Astrocyte (in vitro differentiated cells and primary cell): ENCODE measurements around the gene DRD1. TPM values are rescaled to one million over a fixed set of nuclear protein-coding genes. Genes with fewer than 3 reads are reported as not detected.

ENCODE experiments used
- DNase-seq: peaks from one replicate; pipeline ENCODE4 v3.0.0-alpha.2; 2010; ENCODE audit warnings: low read depth
- FAIRE-seq: peaks from 2 replicates; lab custom pipeline; 2011; peaks lifted over from hg19 to GRCh38; lab: Jason Lieb, UNC
- H2AFZ ChIP-seq: 2 replicates; pipeline ENCODE4 v1.6.0; 2012; ENCODE audit warnings: low read depth, low read length, inconsistent platforms
- H3K27ac ChIP-seq: 2 replicates; pipeline ENCODE4 v1.5.1; 2011; ENCODE audit warnings: low read depth, low read length, inconsistent platforms
- H3K27me3 ChIP-seq: 2 replicates; pipeline ENCODE4 v1.6.0; 2011; ENCODE audit warnings: low read length, inconsistent platforms; ENCODE audit not compliant: insufficient read depth
- H3K36me3 ChIP-seq: 2 replicates; pipeline ENCODE4 v1.5.1; 2011; ENCODE audit warnings: low read length, inconsistent platforms; ENCODE audit not compliant: insufficient read depth
- H3K4me1 ChIP-seq: 2 replicates; pipeline ENCODE4 v1.5.1; 2011; ENCODE audit warnings: low read length, inconsistent platforms; ENCODE audit not compliant: insufficient read depth
- H3K4me2 ChIP-seq: 2 replicates; pipeline ENCODE4 v1.6.0; 2012; ENCODE audit warnings: low read length, inconsistent platforms
- H3K4me3 ChIP-seq: 2 replicates; pipeline ENCODE4 v1.5.1; 2011; ENCODE audit warnings: low read depth, mild to moderate bottlenecking, low read length, inconsistent platforms; ENCODE audit not compliant: insufficient read depth
- H3K79me2 ChIP-seq: 2 replicates; pipeline ENCODE4 v1.6.0; 2012; ENCODE audit warnings: mild to moderate bottlenecking, low read length, inconsistent platforms; ENCODE audit not compliant: insufficient read depth
- H3K9ac ChIP-seq: 2 replicates; pipeline ENCODE4 v1.6.0; 2012; ENCODE audit warnings: mild to moderate bottlenecking, low read length, inconsistent platforms
- H3K9me3 ChIP-seq: 2 replicates; pipeline ENCODE4 v1.5.1; 2012; ENCODE audit warnings: low read depth, mild to moderate bottlenecking, low read length, inconsistent platforms; ENCODE audit not compliant: insufficient read depth
- H4K20me1 ChIP-seq: 2 replicates; pipeline ENCODE4 v1.6.0; 2012; ENCODE audit warnings: low read length, inconsistent platforms; ENCODE audit not compliant: insufficient read depth
- H3K27ac Mint-ChIP-seq: one replicate; pipeline ENCODE4 v1.8.0; 2021; ENCODE audit warnings: mild to moderate bottlenecking, mixed read lengths; ENCODE audit not compliant: unreplicated experiment
- H3K27me3 Mint-ChIP-seq: one replicate; pipeline ENCODE4 v1.8.0; 2021; ENCODE audit warnings: low read depth, mixed read lengths; ENCODE audit not compliant: unreplicated experiment
- H3K36me3 Mint-ChIP-seq: one replicate; pipeline ENCODE4 v1.8.0; 2021; ENCODE audit warnings: low read depth, mixed read lengths; ENCODE audit not compliant: unreplicated experiment
- H3K4me1 Mint-ChIP-seq: one replicate; pipeline ENCODE4 v1.8.0; 2021; ENCODE audit warnings: low read depth, mixed read lengths; ENCODE audit not compliant: unreplicated experiment
- H3K4me3 Mint-ChIP-seq: one replicate; pipeline ENCODE4 v1.8.0; 2021; ENCODE audit warnings: mild to moderate bottlenecking, moderate library complexity, mixed read lengths; ENCODE audit not compliant: unreplicated experiment
- H3K9me3 Mint-ChIP-seq: one replicate; pipeline ENCODE4 v1.8.0; 2021; ENCODE audit warnings: mild to moderate bottlenecking, mixed read lengths; ENCODE audit not compliant: unreplicated experiment
- EZH2 ChIP-seq: IDR thresholded peaks from 2 replicates; pipeline ENCODE4 v1.6.1; 2012; ENCODE audit warnings: mild to moderate bottlenecking, low read length, inconsistent platforms; ENCODE audit not compliant: insufficient read depth
- total RNA-seq: library from RNA; stranded (reverse); gene quantifications from 2 replicates; pipeline ENCODE4 v1.2.1, GENCODE V29; 2021
- TF ChIP-seq, protein P1 (sequence below): IDR thresholded peaks from 2 replicates; pipeline ENCODE4 v1.5.1; 2011; ENCODE audit warnings: low read depth, mild to moderate bottlenecking, inconsistent platforms, low read length, moderate library complexity; ENCODE audit not compliant: insufficient read depth

The DRD1 gene
- total RNA-seq, 1 donor from 2014 or later, result 0.23 TPM

DNA sequence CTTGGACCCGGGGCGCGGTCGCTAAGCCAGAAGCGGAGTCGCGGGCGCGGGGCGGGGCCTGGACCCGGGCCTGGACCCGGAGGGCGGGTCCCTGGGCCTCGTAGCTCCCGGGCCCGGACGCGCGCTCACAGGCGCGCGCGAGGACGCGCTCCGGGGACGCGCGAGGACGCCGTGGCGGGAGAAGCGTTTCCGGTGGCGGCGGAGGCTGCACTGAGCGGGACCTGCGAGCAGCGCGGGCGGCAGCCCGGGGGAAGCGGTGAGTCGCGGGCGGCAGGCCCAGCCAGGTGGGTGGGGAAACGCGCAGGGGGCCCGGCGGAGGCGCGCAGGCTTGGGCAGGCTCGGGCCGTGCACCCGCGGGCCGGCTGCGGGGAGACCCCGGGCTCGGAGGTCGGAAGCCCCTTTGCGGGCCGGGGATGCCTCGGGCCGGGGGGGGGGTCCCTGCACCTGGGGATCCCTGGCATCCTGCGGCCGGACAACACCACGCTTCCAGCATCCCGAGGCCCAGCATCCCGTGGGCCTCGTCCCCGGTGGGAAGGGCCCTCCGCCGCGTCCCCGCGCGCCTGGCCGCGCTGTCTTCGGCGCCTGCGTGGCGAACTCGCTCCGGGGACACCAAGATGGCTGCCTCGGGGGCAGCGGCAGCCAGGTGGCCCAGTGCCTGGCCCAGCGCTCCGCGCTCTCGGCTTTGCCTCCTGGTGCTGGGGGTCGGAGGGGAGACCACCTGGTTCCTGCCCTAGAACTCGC, 34.6 kb upstream of the DRD1 start, which contains the start of gene SFXN1:
Gene SFXN1 (plus strand): TSS at position 177 of the 741 bp plus-strand sequence. CDS start 13,544 bp downstream, outside the sequence.
- peak; percentile 53 for DNase-seq
- no peak for TF ChIP-seq EZH2
- TF ChIP-seq, protein P1, sequence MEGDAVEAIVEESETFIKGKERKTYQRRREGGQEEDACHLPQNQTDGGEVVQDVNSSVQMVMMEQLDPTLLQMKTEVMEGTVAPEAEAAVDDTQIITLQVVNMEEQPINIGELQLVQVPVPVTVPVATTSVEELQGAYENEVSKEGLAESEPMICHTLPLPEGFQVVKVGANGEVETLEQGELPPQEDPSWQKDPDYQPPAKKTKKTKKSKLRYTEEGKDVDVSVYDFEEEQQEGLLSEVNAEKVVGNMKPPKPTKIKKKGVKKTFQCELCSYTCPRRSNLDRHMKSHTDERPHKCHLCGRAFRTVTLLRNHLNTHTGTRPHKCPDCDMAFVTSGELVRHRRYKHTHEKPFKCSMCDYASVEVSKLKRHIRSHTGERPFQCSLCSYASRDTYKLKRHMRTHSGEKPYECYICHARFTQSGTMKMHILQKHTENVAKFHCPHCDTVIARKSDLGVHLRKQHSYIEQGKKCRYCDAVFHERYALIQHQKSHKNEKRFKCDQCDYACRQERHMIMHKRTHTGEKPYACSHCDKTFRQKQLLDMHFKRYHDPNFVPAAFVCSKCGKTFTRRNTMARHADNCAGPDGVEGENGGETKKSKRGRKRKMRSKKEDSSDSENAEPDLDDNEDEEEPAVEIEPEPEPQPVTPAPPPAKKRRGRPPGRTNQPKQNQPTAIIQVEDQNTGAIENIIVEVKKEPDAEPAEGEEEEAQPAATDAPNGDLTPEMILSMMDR, result no peak
- no peak for FAIRE-seq

DNA sequence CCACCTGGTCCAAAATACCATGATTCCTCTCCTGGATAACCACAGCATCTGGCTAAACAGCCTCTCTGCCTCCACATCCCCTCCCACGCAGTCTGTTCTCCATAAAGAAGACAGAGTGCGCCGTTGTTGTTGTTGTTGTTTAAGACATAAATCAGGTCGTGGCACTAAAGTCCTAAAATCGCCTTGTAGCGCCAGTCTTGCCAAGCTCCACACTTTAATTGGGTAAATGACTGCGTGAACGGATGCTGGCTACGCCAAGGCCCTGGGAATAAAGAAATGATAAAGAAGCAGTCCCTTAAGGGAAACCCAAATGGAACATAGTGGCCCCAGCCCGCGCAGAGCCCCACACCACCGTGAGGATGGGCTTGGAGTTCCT, 34.0 kb upstream of the DRD1 start:
- FAIRE-seq (no peak), DNase-seq (no peak)
- peaks cover 5% of the 10 kb centered on the region for H3K27me3 ChIP-seq
- H3K4me2 ChIP-seq, result peak overlapping the region; percentile 91
- no peaks in the 10 kb centered on the region for H3K4me1 ChIP-seq
- H3K79me2 ChIP-seq, result peaks cover 43% of the 10 kb centered on the region
- peak overlapping the region; percentile 84 for H3K4me3 ChIP-seq
- peaks cover 25% of the 10 kb centered on the region for H4K20me1 ChIP-seq
- Mint-ChIP-seq H3K27me3 (no peaks in the 10 kb centered on the region), H3K36me3 (peaks cover 4% of the 10 kb centered on the region), H3K9me3 (no peaks in the 10 kb centered on the region), H3K4me3 (peak overlapping the region; percentile 86), H3K4me1 (peaks cover 10% of the 10 kb centered on the region), H3K27ac (no peak overlapping the region)
- peak overlapping the region; percentile 89 for H2AFZ ChIP-seq
- TF ChIP-seq, protein P1, result no peak
- no peak for TF ChIP-seq EZH2
- no peaks in the 10 kb centered on the region for H3K36me3 ChIP-seq
- peak overlapping the region; percentile 91 for H3K9ac ChIP-seq
- no peak overlapping the region for H3K27ac ChIP-seq
- no peaks in the 10 kb centered on the region for H3K9me3 ChIP-seq

More for the DNA sequence above, 34.6 kb upstream of the DRD1 start, which contains the start of gene SFXN1:
- Mint-ChIP-seq H3K27ac (peak within 1 kb of the TSS; percentile 59), H3K4me3 (peak within 1 kb of the TSS; percentile 89), H3K4me1 (peaks cover 10% of the 10 kb centered on the region), H3K36me3 (peaks cover 8% of the 10 kb centered on the region), H3K9me3 (no peaks in the 10 kb centered on the region), H3K27me3 (no peaks in the 10 kb centered on the region)
- Histone ChIP-seq H3K27ac (peak within 1 kb of the TSS; percentile 60), H3K79me2 (peaks cover 49% of the 10 kb centered on the region), H3K4me1 (no peaks in the 10 kb centered on the region), H3K9ac (peak within 1 kb of the TSS; percentile 91), H3K4me2 (peak within 1 kb of the TSS; percentile 91), H2AFZ (peak within 1 kb of the TSS; percentile 89), H3K27me3 (peaks cover 5% of the 10 kb centered on the region), H3K9me3 (no peaks in the 10 kb centered on the region), H3K36me3 (peaks cover 3% of the 10 kb centered on the region), H4K20me1 (peaks cover 29% of the 10 kb centered on the region), H3K4me3 (peak within 1 kb of the TSS; percentile 84)

DNA sequence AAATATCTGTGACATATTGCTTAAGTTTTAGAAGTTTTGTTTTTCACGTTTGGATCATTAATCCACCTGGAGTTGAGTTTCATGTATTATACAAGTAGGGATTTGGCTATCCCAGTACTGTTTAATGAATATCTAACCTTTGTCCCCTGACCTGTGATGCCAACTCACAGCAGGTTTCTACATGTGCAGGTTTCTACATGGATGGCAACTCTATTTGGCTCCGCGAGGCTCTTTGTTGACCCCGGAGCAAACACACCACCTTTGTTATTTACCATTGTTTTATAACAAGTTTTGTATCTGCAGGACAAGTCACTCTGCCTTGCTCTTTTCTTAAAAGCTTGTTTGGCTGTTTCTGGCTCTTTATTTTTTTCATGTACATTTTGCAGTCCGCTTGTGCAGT, 33.5 kb upstream of the DRD1 start:
- Mint-ChIP-seq H3K27ac (no peak overlapping the region), H3K36me3 (peaks cover 4% of the 10 kb centered on the region), H3K27me3 (no peaks in the 10 kb centered on the region), H3K9me3 (no peaks in the 10 kb centered on the region), H3K4me3 (peak overlapping the region; percentile 86), H3K4me1 (peaks cover 10% of the 10 kb centered on the region)
- Histone ChIP-seq H3K4me2 (no peak overlapping the region), H3K27me3 (peaks cover 5% of the 10 kb centered on the region), H3K36me3 (no peaks in the 10 kb centered on the region), H4K20me1 (peaks cover 20% of the 10 kb centered on the region), H3K9ac (no peak overlapping the region), H3K79me2 (peaks cover 38% of the 10 kb centered on the region), H3K9me3 (no peaks in the 10 kb centered on the region), H3K4me3 (no peak overlapping the region), H3K27ac (no peak overlapping the region), H2AFZ (no peak overlapping the region), H3K4me1 (no peaks in the 10 kb centered on the region)
- FAIRE-seq (no peak), DNase-seq (no peak)
- TF ChIP-seq, protein P1, result no peak
- no peak for TF ChIP-seq EZH2
